OCI-LY1 (cell line): Measurements from ENCODE around the gene SYNE2.

Experiments
- CTCF ChIP-seq: fragments of 200-600 bp; sonication (generic), shearing (Covaris generic); IDR thresholded peaks from 2 replicates; pipeline ENCODE4 v1.5.1; 2017; ENCODE audit warnings: mild to moderate bottlenecking, antibody characterized with exemption, low read length, moderate library complexity, mixed read lengths
- EZH2 ChIP-seq: fragments of 200-600 bp; sonication (generic), shearing (Covaris generic); IDR thresholded peaks from 2 replicates; pipeline ENCODE4 v1.8.0; 2017; ENCODE audit warnings: borderline replicate concordance, mixed run types, mild to moderate bottlenecking, antibody characterized with exemption, low read length, moderate library complexity, mixed read lengths

DNA sequence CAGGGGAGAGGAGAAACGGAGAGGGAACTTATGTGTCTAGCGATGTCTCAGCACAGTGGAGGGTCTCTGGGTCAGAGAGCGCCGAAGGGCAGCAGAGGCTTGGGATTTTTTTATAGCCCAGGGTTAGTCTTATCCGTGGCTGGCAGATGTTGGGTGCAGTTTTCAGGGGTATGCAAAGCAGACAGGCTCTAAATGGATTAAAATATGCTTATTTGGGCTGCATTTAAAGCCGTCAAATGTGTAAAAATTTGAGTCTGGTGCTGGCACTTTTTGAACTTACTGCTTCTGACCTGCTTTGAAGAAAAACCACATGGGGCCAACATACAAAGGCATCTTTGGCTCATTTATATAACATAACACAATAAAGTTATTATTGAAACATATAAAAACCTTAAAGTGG, 262.6 kb downstream of the SYNE2 start:
- TF ChIP-seq CTCF (no peak), EZH2 (no peak)
